ENCODE measurements around the gene SLC2A10. TPM values are rescaled to one million over a fixed set of nuclear protein-coding genes. Genes with fewer than 3 reads are reported as not detected.

SLC2A10 gene
- total RNA-seq, 1 experiment from 2014 or later, result 0.05 TPM

- DNase-seq (ENCODE audit: low read depth, low spot score), result no peak
- ChIA-PET RAD21 (ENCODE audit: low non-redundant PET in 1 of 2, low total read pairs in 2 of 2, uncharacterized antibody in 2 of 2, unreplicated experiment in 2 of 2) (no interaction called here), POLR2A (no interaction called here), CTCF (no interaction called here)
- Histone ChIP-seq H3K4me1 (ENCODE audit: control insufficient read depth in 1 of 2, insufficient read depth in 2 of 2, low read length in 2 of 2) (no peaks in the 10 kb centered on the region), H3K9me3 (ENCODE audit: control insufficient read depth in 1 of 2, insufficient read depth in 1 of 2, low read depth in 1 of 2, low read length in 2 of 2) (peaks cover 0 to 3% of the 10 kb centered on the region in 2 experiments; a peak in 1 of 4 replicates), H3K27ac (ENCODE audit: low read depth, low read length) (no peak overlapping the region), H3K9me2 (ENCODE audit: insufficient read depth) (no peaks in the 10 kb centered on the region), H2AFZ (ENCODE audit: low read depth, low read length, poor library complexity, severe bottlenecking) (no peak overlapping the region), H3K36me3 (ENCODE audit: control insufficient read depth in 1 of 2, insufficient read depth in 2 of 2, low read length in 2 of 2) (no peaks in the 10 kb centered on the region), H3K4me3 (replicated peaks in 1 of 2; ENCODE audit: low read depth in 1 of 2, low read length in 2 of 2) (no peak overlapping the region), H4K20me1 (ENCODE audit: insufficient read depth) (no peaks in the 10 kb centered on the region), H3K9ac (ENCODE audit: low read length) (no peak overlapping the region), H3K27me3 (ENCODE audit: insufficient read depth, low read length) (0 out of 2 replicates have a peak, but pooled peaks cover 5% of the 10 kb centered on the region), H3K79me2 (ENCODE audit: insufficient read depth, low read length) (no peaks in the 10 kb centered on the region), H3K4me2 (ENCODE audit: low read length) (no peak overlapping the region)
- intact Hi-C loops (cut with micrococcal nuclease), result no loop called here
- no peak for TF ChIP-seq ZBTB33 (IDR thresholded peaks at IDR 0.05; ENCODE audit: extremely low read depth, insufficient replicate concordance, low read length)
- TF ChIP-seq TCF7L2 (IDR thresholded peaks at IDR 0.05; ENCODE audit: borderline replicate concordance, extremely low read depth, insufficient read depth, insufficient read length), result no peak
- TF ChIP-seq SRF (IDR thresholded peaks at IDR 0.05; ENCODE audit: low read depth), result no peak
- TF ChIP-seq ATF3 (IDR thresholded peaks at IDR 0.05), result no peak
- no peak for TF ChIP-seq YY1 (IDR thresholded peaks at IDR 0.05; ENCODE audit: extremely low read depth, insufficient replicate concordance, low read depth, low read length)
- TF ChIP-seq JUND (IDR thresholded peaks at IDR 0.05), result no peak
- TF ChIP-seq SP1 (IDR thresholded peaks at IDR 0.05; ENCODE audit: low read depth), result no peak
- TF ChIP-seq ZNF274 (IDR thresholded peaks at IDR 0.05; ENCODE audit: low read depth, low read length), result no peak
- TF ChIP-seq REST (IDR thresholded peaks at IDR 0.05; ENCODE audit: low read depth), result no peak
- TF ChIP-seq RAD21 (IDR thresholded peaks at IDR 0.05; ENCODE audit: low read depth), result no peak
- TF ChIP-seq CEBPB (IDR thresholded peaks at IDR 0.05; ENCODE audit: low read depth), result no peak
- no peak for TF ChIP-seq ELF1 (IDR thresholded peaks at IDR 0.05; ENCODE audit: borderline replicate concordance, low read depth)
- no peak for TF ChIP-seq CBX3 (IDR thresholded peaks at IDR 0.05; ENCODE audit: low read depth)
- no peak for TF ChIP-seq EZH2phosphoT487 (IDR thresholded peaks at IDR 0.05; ENCODE audit: borderline replicate concordance)
- TF ChIP-seq FOSL1 (IDR thresholded peaks at IDR 0.05; ENCODE audit: low read depth), result no peak
- TF ChIP-seq CTCF (IDR thresholded peaks at IDR 0.05 in 2 of 3, conservative IDR thresholded peaks at IDR 0.05 in 1 of 3; ENCODE audit: borderline replicate concordance in 1 of 3, insufficient read depth in 1 of 3, low read depth in 2 of 3, low read length in 2 of 3), result no peak
- no peak for TF ChIP-seq POLR2A (IDR thresholded peaks at IDR 0.05; ENCODE audit: borderline replicate concordance, extremely low read depth, insufficient read depth, insufficient read length)
- no peak for ATAC-seq
- no TSS peak for BruUV-seq (replicated peaks)
Observed at GRCh38 chr20:46665602-46666001, 43.8 kb upstream of the SLC2A10 start.
